ENCODE measurements around the gene LYPD6B.

GRCh38 chr2:149068996-149069888 lies 30.7 kb downstream of the LYPD6B start:
- TF ChIP-seq CTCF (IDR thresholded peaks at IDR 0.05), result no peak
- TF ChIP-seq POLR2A (IDR thresholded peaks at IDR 0.05), result no peak

Data from ovary (tissue), 3 donors.